Stimulated activated CD4-positive, alpha-beta T cell treated with anti-CD3 and anti-CD28 coated beads, TNF-alpha, amount 100 ng/mL, for 4 hours (primary cell): Measurements from ENCODE around the gene SEMA5A.
A peak's percentile ranks its signal among the peaks of the same experiment; 100 is the strongest.
"Not testable (repeated sequence)": the region's sequence is repeated elsewhere in the genome, so short reads cannot be mapped to it uniquely, and the experiment has no call there.

Experiments used
- DNase-seq, 3 experiments: peaks; one replicate each; pipeline ENCODE4 v3.0.0-alpha.2; 2020; ENCODE audit warnings: low read depth in 3 of 3

Gene SEMA5A

DNA sequence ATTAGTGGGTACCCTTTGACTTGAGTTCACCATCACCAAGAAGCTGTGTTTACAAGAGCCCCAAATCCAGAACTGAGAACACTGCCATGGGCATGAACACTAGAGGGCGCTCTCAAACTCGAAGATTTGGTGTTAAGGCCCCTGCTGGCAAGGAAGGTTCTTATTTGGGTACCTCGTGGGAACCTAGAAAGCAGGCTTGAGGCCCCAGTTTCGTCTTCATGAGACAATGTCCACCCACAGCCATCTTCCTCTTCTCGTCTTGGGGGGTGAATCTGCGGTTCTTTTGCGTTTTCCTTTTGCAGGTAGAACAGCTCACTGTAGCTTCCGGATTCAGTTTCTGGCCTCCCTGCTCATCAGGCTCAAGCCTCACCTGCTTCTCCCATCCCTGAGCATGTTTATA, 184.0 kb downstream of the SEMA5A start:
- peak in 1 of 3 experiments; percentile 4 for DNase-seq

GRCh38 chr5:9358961-9359685, 186.8 kb downstream of the SEMA5A start:
- no peak for DNase-seq

DNA sequence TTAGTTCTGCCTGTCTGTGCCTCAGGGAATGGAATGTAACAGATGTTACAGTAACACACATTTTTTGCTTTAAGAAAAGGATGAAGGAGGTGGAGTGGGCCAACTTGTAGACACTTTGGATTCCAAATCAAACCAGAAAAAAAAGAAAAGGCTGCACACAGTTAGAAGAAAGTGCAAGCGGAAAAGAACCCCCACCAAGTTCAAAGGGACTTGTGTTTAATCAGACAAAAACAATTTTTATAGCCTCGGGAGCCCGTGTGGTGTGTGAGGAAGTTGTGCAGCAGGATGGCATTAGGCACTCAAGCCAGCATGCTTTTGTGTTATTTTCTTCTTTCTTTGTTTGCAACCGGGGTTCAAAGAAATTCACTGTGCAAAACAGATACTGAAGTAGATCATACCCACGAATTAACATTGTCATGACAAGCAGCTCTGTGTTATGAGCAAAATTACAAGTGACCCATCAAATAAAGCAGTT, 189.5 kb downstream of the SEMA5A start:
- no peak for DNase-seq

GRCh38 chr5:9354336-9355081, 191.4 kb downstream of the SEMA5A start:
- no peak for DNase-seq

DNA sequence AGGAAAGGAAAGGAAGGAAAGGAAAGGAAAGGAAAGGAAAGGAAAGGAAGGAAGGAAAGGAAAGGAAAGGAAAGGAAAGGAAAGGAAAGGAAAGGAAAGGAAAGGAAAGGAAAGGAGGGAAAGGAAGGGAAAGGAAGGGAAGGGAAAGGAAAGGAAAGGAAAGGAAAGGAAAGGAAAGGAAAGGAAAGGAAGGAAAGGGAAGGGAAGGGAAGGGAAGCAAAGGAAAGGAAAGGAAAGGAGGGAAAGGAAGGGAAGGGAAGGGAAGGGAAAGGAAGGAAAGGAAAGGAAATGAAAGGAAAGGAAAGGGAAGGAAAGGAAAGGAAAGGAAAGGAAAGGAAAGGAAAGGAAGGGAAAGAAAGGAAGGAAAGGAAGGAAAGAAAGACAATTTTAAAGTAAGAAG, 192.8 kb downstream of the SEMA5A start:
- DNase-seq, result not testable (repeated sequence)

DNA sequence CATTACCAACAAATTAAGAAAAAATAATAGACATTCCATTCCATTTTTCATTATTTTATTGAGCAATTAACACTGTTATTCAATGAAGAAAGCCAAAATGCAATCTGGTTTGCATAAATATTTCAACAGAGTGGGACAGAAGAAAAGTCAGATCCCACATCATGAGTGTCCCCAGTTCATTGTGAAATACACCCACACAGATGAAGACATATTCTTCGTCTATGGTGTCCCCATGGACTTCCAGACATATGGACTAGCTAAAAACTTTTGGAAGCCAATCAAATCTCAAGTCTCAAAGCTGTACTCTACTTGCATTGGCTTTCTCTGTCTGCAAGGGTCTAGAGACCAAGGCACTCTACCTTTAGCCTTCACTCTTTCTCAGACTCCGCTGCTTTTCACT, 194.3 kb downstream of the SEMA5A start:
- no peak for DNase-seq

- DNase-seq, result no peak
These were observed 195.5 kb downstream of the SEMA5A start for GRCh38 chr5:9350301-9350797.

DNA sequence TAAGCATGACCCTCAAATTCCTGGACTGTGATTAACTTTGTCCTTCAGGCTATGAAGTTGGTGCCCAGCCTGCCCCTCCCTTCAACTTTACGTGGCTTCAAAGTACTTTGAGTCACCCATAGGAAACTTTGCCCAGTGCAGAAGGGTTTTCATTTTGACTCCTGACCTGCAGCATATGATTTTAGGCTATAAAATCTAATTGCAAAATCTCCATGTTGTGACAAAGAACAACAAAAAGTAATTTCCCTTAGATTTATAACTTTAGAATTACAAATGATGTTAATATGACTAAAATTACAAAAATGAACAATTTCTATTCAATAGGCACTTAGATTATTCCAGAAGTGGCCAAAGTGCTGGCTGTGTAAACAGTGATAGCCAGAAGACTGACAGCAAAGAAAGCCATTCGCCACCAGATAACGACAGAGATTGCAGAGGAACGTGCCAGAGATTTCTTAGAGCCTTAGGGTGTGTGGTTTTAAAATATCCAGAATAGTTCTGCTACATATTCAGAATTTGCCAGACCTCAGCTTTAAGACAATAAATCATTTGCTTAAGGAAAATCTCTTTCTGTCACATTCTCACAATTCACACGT, 197.4 kb downstream of the SEMA5A start:
- DNase-seq, result no peak

GRCh38 chr5:9347541-9348295, 198.2 kb downstream of the SEMA5A start:
- no peak for DNase-seq

DNA sequence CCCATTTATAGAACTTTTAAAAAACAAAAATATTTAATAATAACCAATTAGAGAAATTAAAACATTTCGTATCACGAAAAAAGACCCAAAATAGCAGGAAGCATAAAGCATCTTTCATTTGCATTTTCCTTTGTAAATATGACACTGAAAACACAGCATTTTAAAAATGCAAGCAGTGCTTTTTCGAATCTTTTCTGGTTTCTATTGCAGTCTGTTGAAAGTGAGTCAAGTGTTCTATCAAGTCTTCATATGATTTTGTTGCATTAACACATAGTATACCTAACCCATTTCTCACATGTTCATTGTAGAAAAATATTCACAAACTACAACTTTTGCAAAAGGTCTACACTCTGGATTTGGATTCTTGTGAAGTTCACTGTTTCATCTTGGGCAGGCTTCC, 198.8 kb downstream of the SEMA5A start:
- no peak for DNase-seq

DNA sequence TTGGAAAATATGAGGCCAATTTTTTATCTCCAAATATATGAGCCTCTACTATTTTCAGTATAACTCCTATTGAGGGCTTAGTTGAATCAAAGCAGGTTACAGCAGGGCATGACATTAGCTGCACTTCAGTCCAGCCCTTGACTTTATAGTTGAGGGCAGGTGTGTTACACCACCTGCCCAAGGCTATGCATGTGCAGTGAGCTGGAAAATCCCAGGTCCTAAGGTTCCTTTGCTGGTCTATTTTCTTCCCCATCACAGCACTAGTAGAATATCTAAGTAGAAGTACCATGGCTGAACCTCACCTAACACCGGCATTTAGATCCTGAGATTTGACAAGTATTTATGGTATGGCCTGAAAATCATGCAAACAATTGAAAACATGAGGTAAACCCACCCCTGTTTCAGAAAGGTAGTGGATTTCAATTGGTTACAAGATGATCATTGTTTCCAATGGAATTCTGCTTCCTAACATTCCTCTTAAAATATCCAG, 201.1 kb downstream of the SEMA5A start:
- no peak for DNase-seq

GRCh38 chr5:9343146-9343850, 202.6 kb downstream of the SEMA5A start:
- no peak for DNase-seq

DNA sequence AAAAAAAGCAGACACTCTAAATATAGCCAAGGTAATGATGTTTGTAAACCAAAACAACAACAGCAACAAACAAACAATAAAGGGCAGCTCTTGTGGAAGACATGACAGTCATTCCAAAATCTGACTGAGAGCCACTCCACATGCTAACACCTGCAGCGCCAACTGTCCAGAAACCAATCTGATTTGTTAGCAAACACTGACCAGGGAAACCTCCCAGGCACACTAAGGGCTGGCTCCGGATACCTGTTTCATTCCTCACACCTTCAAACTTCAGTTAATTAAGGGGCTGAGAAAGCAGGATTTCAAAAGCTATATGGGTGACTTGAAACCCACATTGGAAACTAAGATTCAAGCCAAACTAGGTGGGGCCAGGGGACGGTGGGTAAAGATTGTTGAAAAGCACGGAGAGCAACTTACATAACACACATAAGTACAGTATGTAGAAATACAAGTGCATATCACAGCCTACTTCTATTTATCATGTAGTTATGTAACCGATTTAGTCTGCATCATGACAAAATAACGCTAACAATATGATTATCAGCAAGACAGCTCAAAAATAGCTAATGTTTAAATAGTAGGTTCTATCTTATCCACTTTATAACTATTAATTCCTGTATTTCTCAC, 203.6 kb downstream of the SEMA5A start:
- DNase-seq, result no peak

DNA sequence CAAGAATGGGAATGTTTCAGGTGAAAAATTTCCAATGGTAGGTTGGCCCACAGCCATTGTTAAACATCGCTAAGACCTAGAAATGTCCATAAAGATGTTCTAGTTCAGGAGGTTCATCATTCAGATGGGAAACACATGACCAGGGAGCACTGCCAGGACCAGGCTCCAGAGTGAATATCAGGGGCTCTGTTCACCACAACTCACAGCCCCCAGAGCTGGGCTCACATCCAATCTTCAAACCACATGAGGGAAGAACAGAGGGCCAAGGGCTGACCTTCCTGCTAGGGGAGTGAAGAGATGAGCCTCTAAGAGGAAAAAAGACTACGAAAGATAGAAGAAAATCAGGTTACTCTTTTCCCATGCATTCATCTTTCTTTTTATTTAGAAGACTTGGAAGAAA, 205.8 kb downstream of the SEMA5A start:
- no peak for DNase-seq

GRCh38 chr5:9339206-9339818, 206.6 kb downstream of the SEMA5A start:
- DNase-seq, result no peak

DNA sequence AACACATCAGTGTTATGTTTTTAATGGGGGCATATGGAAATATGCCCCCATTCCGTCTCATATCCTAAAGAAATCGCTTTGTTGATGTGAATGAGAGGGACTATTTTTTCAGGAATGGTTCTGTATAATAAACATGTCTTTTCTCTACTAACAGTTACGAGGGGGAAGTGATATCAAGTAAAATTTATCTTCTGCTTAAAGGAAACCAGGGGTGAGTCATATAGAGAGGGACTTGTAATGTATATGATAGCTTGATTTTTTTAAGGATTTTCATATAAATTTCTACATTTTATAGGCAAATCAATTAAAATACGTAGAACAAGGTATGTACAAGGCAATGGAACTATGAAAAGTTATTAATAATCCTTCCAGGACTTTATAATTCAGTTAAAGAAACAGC, 207.1 kb downstream of the SEMA5A start:
- no peak for DNase-seq

DNA sequence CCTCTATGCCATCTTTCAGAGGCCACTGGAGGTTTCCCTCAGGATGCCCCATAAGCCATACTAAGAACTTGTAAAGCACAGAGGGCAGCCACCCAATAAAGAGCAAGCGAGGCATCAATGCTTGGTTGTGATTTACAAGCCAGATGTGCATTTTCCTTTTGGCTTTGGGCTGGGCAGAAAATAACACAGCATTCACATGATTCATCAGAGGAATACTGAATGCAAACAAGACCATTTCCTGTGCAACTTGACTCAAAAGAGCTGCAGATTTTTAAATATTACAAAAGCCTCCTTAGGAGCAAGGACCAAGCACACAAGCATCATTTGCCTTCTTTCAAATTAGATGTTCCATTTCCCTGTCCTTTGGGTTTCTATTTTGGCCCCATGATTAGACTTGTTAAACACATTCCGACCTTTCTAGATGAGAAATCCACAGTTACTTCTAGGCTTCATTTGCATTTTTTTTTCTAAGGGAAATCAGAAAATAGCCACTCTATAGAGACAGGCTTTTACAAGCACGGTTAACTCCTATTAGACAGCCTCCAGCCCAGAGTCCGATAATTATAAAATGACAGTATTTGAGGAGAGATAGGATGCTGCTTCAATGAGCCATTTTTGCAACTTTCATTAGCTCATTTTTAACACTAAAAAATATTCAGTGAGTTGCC, 207.8 kb downstream of the SEMA5A start:
- DNase-seq, result no peak

- no peak for DNase-seq
These were observed 209.9 kb downstream of the SEMA5A start for GRCh38 chr5:9335754-9336495.

- DNase-seq, result no peak
These were observed 210.6 kb downstream of the SEMA5A start for GRCh38 chr5:9335269-9335668.
